Neural cell (in vitro differentiated cells): ENCODE results near the gene SLC16A3. TPM values are rescaled to one million over a fixed set of nuclear protein-coding genes. Genes with fewer than 3 reads are reported as not detected.
"Not testable (repeated sequence)": the region's sequence is repeated elsewhere in the genome, so short reads cannot be mapped to it uniquely, and the experiment has no call there.

ENCODE experiments used
- H2AFZ ChIP-seq: fragments of 200-600, 300-800 bp; sonication (generic), shearing (Covaris generic); 2 replicates; pipeline ENCODE4 v1.6.0; 2014; ENCODE audit warnings: low read depth, mild to moderate bottlenecking, antibody characterized with exemption, low read length, moderate library complexity
- H3F3A ChIP-seq: fragments of 200-600 bp; shearing (Covaris generic); 2 replicates; pipeline ENCODE4 v1.6.1; 2016; ENCODE audit warnings: mild to moderate bottlenecking, moderate library complexity, mixed read lengths, antibody characterized with exemption, low read length; ENCODE audit not compliant: insufficient read depth, poor library complexity, severe bottlenecking
- H3K27ac ChIP-seq: fragments of 200-600, 300-800 bp; sonication (generic), shearing (Covaris generic); 2 replicates; pipeline ENCODE4 v1.5.1; 2014; ENCODE audit warnings: mild to moderate bottlenecking, low read length, moderate library complexity
- H3K27me3 ChIP-seq: fragments of 300-800, 200-600 bp; sonication (generic), shearing (Covaris generic); 2 replicates; pipeline ENCODE4 v1.6.0; 2014; ENCODE audit warnings: mild to moderate bottlenecking, low read depth, low read length, moderate library complexity; ENCODE audit not compliant: insufficient read depth
- H3K36me3 ChIP-seq: fragments of 300-800, 200-600 bp; sonication (generic), shearing (Covaris generic); 2 replicates; pipeline ENCODE4 v1.5.1; 2014; ENCODE audit warnings: mild to moderate bottlenecking, antibody characterized with exemption, low read length, moderate library complexity; ENCODE audit not compliant: insufficient read depth
- H3K4me2 ChIP-seq: fragments of 300-800, 200-600 bp; sonication (generic), shearing (Covaris generic); 2 replicates; pipeline ENCODE4 v1.6.0; 2014; ENCODE audit warnings: mild to moderate bottlenecking, low read length
- H3K4me3 ChIP-seq: fragments of 300-800, 200-600 bp; sonication (generic), shearing (Covaris generic); 2 replicates; pipeline ENCODE4 v1.5.1; 2014; ENCODE audit warnings: mild to moderate bottlenecking, low read length, moderate library complexity
- H3K79me2 ChIP-seq: fragments of 200-600 bp; shearing (Covaris generic); replicated peaks from 2 replicates; pipeline ENCODE4 v1.6.0; 2014; ENCODE audit warnings: mild to moderate bottlenecking, low read length, moderate library complexity; ENCODE audit not compliant: insufficient read depth
- H3K9ac ChIP-seq: fragments of 300-800, 200-600 bp; sonication (generic), shearing (Covaris generic); 2 replicates; pipeline ENCODE4 v1.6.1; 2016; ENCODE audit warnings: mild to moderate bottlenecking, low read length, mixed read lengths
- H3K9me2 ChIP-seq: fragments of 200-600 bp; shearing (Covaris generic); 2 replicates; pipeline ENCODE4 v1.6.1; 2016; ENCODE audit warnings: mild to moderate bottlenecking, low read length, mixed read lengths; ENCODE audit not compliant: insufficient read depth
- H3K9me3 ChIP-seq: fragments of 200-600, 300-800 bp; sonication (generic), shearing (Covaris generic); 2 replicates; pipeline ENCODE4 v1.6.1; 2016; ENCODE audit warnings: mild to moderate bottlenecking, mixed run types, low read length, moderate library complexity, mixed read lengths
- H4K20me1 ChIP-seq: fragments of 200-600 bp; shearing (Covaris generic); 2 replicates; pipeline ENCODE4 v1.6.1; 2016; ENCODE audit warnings: mild to moderate bottlenecking, mixed run types; ENCODE audit not compliant: insufficient read depth
- CTCF ChIP-seq: fragments of 450-650 bp; IDR thresholded peaks from 2 replicates; pipeline ENCODE4 v1.5.1; 2014; ENCODE audit warnings: antibody characterized with exemption, mild to moderate bottlenecking, moderate library complexity; ENCODE audit not compliant: poor library complexity, severe bottlenecking
- EZH2 ChIP-seq: fragments of 200-600, 300-800 bp; shearing (Covaris generic), sonication (generic); IDR thresholded peaks from 2 replicates; pipeline ENCODE4 v1.6.1; 2014; ENCODE audit warnings: antibody characterized with exemption, low read length, borderline replicate concordance, mild to moderate bottlenecking; ENCODE audit not compliant: insufficient read depth, poor library complexity, severe bottlenecking
- MXI1 ChIP-seq: fragments of 450-650 bp; conservative IDR thresholded peaks from 2 replicates; pipeline ENCODE4 v1.6.1; 2014; ENCODE audit warnings: antibody characterized with exemption, mild to moderate bottlenecking; ENCODE audit not compliant: poor library complexity, severe bottlenecking
- RAD21 ChIP-seq: fragments of 450-650 bp; conservative IDR thresholded peaks from 2 replicates; pipeline ENCODE4 v1.6.1; 2014; ENCODE audit warnings: antibody characterized with exemption, mild to moderate bottlenecking, moderate library complexity
- REST ChIP-seq: IDR thresholded peaks from 2 replicates; pipeline ENCODE4 v1.6.1; 2012; ENCODE audit warnings: borderline replicate concordance
- SMC3 ChIP-seq: fragments of 450-650 bp; conservative IDR thresholded peaks from 2 replicates; pipeline ENCODE4 v1.6.1; 2014; ENCODE audit warnings: antibody characterized with exemption, mild to moderate bottlenecking, moderate library complexity; ENCODE audit not compliant: poor library complexity
- TAF1 ChIP-seq: IDR thresholded peaks from 2 replicates; pipeline ENCODE4 v1.6.1; 2012; ENCODE audit warnings: low read depth
- polyA plus RNA-seq: library from polyadenylated mRNA; depleted of rRNA; stranded (reverse); fragments of >200 nt; gene quantifications from 2 replicates; pipeline ENCODE4 v1.2.3, GENCODE V29; 2014

The SLC16A3 gene
- polyA plus RNA-seq, 1 donor from 2014 or later, result 0.56 TPM

GRCh38 chr17:82187500-82187899, 41.3 kb upstream of the SLC16A3 start:
- Histone ChIP-seq H3F3A (no peaks in the 10 kb centered on the region), H3K4me3 (no peak overlapping the region), H3K27me3 (no peaks in the 10 kb centered on the region), H3K36me3 (no peaks in the 10 kb centered on the region), H3K27ac (no peak overlapping the region), H3K9me3 (no peaks in the 10 kb centered on the region), H3K79me2 (no peaks in the 10 kb centered on the region), H3K9me2 (no peaks in the 10 kb centered on the region), H4K20me1 (no peaks in the 10 kb centered on the region), H3K9ac (no peak overlapping the region), H2AFZ (no peak overlapping the region), H3K4me2 (no peak overlapping the region)
- TF ChIP-seq SMC3 (no peak), TAF1 (no peak), REST (no peak), CTCF (no peak), MXI1 (no peak), RAD21 (no peak)

- Histone ChIP-seq H2AFZ (no peak overlapping the region), H3K9ac (no peak overlapping the region), H3K36me3 (no peaks in the 10 kb centered on the region), H3F3A (no peaks in the 10 kb centered on the region), H3K4me2 (no peak overlapping the region), H3K9me3 (no peaks in the 10 kb centered on the region), H3K4me3 (no peak overlapping the region), H3K9me2 (no peaks in the 10 kb centered on the region), H3K27ac (no peak overlapping the region), H4K20me1 (no peaks in the 10 kb centered on the region), H3K27me3 (no peaks in the 10 kb centered on the region), H3K79me2 (no peaks in the 10 kb centered on the region)
- TF ChIP-seq RAD21 (no peak), EZH2 (no peak), CTCF (no peak)
These were observed 40.6 kb upstream of the SLC16A3 start for GRCh38 chr17:82188001-82188961.

DNA sequence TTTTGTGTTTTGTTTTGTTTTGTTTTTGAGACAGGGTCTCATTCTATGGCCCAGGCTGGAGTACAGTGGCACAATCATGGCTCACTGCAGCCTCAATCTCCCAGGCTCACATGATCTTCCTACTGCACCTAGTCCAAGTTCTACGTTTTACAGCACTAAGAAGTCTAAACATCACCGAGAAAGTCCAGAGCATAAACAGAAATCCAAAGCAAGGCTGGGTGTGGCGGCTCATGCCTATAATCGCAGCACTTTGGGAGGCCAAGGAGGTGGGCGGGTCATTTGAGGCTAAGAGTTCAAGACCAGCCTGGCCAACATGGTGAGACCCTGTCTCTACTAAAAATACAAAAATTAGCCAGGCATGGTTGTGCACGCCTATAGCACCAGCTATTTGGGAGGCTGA, 35.8 kb upstream of the SLC16A3 start:
- H3K4me3 ChIP-seq, H3K9me2 ChIP-seq, H3K27ac ChIP-seq, H3K4me2 ChIP-seq, H3K9ac ChIP-seq, H3K27me3 ChIP-seq, H3K9me3 ChIP-seq, H4K20me1 ChIP-seq, H3K36me3 ChIP-seq, H2AFZ ChIP-seq, H3F3A ChIP-seq, H3K79me2 ChIP-seq: not testable (repeated sequence)
